ENCODE measurements around the gene DMD. TPM values are rescaled to one million over a fixed set of nuclear protein-coding genes. Genes with fewer than 3 reads are reported as not detected.

Gene DMD
- total and polyA plus RNA-seq, 4 donors, result 3.9 to 73.8 (median 11.2) TPM

DNA sequence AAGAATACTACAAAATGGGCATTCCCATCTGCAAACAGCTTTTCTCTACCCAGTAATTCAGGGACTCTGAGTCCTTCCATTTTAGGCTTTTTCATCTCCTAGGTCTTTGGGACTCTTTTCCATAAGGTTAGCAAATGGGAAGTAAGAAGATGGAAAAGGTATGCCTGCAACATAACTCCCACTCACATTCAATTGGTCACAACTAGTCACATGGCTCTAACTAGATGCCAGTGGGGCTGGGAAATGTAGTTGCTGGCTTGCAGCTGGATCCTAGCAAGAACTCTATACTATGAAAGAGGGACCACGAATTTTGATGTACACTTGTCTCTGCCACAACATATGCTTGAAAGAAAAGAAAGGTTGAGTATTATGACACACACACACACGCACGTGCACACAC is 1184.6 kb downstream of the DMD start:
- Histone ChIP-seq H3K27ac (ENCODE audit: low read depth in 1 of 2, low read length in 1 of 2) (no peak overlapping the region), H3K9me3 (ENCODE audit: control insufficient read depth in 4 of 4, insufficient read depth in 3 of 4, low read length in 3 of 4) (no peaks in the 10 kb centered on the region), H3K9ac (ENCODE audit: insufficient read depth in 1 of 2, low read length in 2 of 2) (no peak overlapping the region), H3K27me3 (ENCODE audit: control insufficient read depth in 3 of 3, insufficient read depth in 3 of 3, low read length in 2 of 3) (peaks cover 0 to 2% (median 0%) of the 10 kb centered on the region in 3 donors), H3K36me3 (ENCODE audit: control insufficient read depth in 4 of 4, insufficient read depth in 4 of 4, low read length in 4 of 4) (no peaks in the 10 kb centered on the region), H3K4me1 (ENCODE audit: control insufficient read depth in 5 of 5, insufficient read depth in 5 of 5, low read length in 5 of 5) (no peaks in the 10 kb centered on the region), H3K4me3 (no peak overlapping the region)
- ATAC-seq (ENCODE audit: insufficient read depth, low FRiP score) (no peak), DNase-seq (no peak)
- TF ChIP-seq, protein P1, sequence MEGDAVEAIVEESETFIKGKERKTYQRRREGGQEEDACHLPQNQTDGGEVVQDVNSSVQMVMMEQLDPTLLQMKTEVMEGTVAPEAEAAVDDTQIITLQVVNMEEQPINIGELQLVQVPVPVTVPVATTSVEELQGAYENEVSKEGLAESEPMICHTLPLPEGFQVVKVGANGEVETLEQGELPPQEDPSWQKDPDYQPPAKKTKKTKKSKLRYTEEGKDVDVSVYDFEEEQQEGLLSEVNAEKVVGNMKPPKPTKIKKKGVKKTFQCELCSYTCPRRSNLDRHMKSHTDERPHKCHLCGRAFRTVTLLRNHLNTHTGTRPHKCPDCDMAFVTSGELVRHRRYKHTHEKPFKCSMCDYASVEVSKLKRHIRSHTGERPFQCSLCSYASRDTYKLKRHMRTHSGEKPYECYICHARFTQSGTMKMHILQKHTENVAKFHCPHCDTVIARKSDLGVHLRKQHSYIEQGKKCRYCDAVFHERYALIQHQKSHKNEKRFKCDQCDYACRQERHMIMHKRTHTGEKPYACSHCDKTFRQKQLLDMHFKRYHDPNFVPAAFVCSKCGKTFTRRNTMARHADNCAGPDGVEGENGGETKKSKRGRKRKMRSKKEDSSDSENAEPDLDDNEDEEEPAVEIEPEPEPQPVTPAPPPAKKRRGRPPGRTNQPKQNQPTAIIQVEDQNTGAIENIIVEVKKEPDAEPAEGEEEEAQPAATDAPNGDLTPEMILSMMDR (IDR thresholded peaks at IDR 0.05; ENCODE audit: control extremely low read depth, extremely low read depth), result no peak
- 47 to 73% methylated on average over 3 of the region's 3 CpGs for WGBS, 2 donors

DNA sequence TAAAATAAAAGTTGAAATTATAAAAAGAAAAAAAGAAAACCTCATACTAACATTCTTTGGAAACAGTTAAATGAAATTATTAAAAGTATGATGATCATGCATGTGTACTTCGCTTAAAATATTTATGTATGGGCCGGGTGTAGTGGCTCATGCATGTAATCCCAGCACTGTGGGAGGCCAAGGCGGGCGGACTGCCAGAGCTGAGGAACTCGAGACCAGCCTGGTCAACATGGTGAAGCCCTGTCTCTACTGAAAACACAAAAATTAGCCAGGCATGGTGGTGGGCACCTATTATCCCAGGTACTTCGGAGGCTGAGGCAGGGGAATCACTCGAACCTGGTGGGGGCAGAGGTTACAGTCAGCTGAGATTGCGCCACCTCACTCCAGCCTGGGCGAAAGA is 1187.3 kb downstream of the DMD start:
- no peak for ATAC-seq (ENCODE audit: insufficient read depth, low FRiP score)
- TF ChIP-seq, protein P1 (IDR thresholded peaks at IDR 0.05; ENCODE audit: control extremely low read depth, extremely low read depth), result no peak
- Histone ChIP-seq H3K27ac (ENCODE audit: low read depth in 1 of 2, low read length in 1 of 2) (no peak overlapping the region), H3K4me3 (no peak overlapping the region), H3K27me3 (ENCODE audit: control insufficient read depth in 3 of 3, insufficient read depth in 3 of 3, low read length in 2 of 3) (peaks cover 0 to 2% (median 0%) of the 10 kb centered on the region in 3 donors), H3K36me3 (ENCODE audit: control insufficient read depth in 4 of 4, insufficient read depth in 4 of 4, low read length in 4 of 4) (no peaks in the 10 kb centered on the region), H3K9me3 (ENCODE audit: control insufficient read depth in 4 of 4, insufficient read depth in 3 of 4, low read length in 3 of 4) (no peaks in the 10 kb centered on the region), H3K4me1 (ENCODE audit: control insufficient read depth in 5 of 5, insufficient read depth in 5 of 5, low read length in 5 of 5) (no peaks in the 10 kb centered on the region), H3K9ac (ENCODE audit: insufficient read depth in 1 of 2, low read length in 2 of 2) (no peak overlapping the region)
- 81 to 92% methylated on average over 8 to 9 of the region's 9 CpGs for WGBS, 2 donors
- no peak for DNase-seq

DNA sequence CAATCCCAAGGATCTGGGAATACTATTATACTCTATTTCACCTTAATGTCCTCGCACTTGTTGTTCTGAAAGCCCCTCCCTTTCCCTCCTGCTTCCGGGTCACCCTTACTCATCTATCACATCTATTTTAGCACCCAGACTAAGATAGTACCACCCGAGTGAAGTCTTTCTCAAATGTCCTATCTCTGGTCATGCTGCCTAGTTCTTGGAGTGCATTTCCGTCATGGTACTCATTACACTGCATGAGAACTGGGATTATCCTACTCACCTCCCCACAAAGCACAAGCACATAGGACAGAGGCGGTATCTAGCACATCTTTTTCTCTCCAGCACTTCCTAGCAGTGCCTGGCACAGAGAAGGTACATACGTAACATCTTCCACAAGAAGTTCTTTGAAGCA is 1195.2 kb downstream of the DMD start:
- Histone ChIP-seq H3K4me3 (no peak overlapping the region), H3K9me3 (ENCODE audit: control insufficient read depth in 4 of 4, insufficient read depth in 3 of 4, low read length in 3 of 4) (no peaks in the 10 kb centered on the region), H3K4me1 (ENCODE audit: control insufficient read depth in 5 of 5, insufficient read depth in 5 of 5, low read length in 5 of 5) (no peaks in the 10 kb centered on the region), H3K36me3 (ENCODE audit: control insufficient read depth in 4 of 4, insufficient read depth in 4 of 4, low read length in 4 of 4) (no peaks in the 10 kb centered on the region), H3K27me3 (ENCODE audit: control insufficient read depth in 3 of 3, insufficient read depth in 3 of 3, low read length in 2 of 3) (no peaks in the 10 kb centered on the region), H3K27ac (ENCODE audit: low read depth in 1 of 2, low read length in 1 of 2) (no peak overlapping the region), H3K9ac (ENCODE audit: insufficient read depth in 1 of 2, low read length in 2 of 2) (no peak overlapping the region)
- WGBS, 2 donors, result 80 to 97% methylated on average over 6 of the region's 6 CpGs
- TF ChIP-seq, protein P1 (IDR thresholded peaks at IDR 0.05; ENCODE audit: control extremely low read depth, extremely low read depth), result no peak
- DNase-seq (no peak), ATAC-seq (ENCODE audit: insufficient read depth, low FRiP score) (no peak)

DNA sequence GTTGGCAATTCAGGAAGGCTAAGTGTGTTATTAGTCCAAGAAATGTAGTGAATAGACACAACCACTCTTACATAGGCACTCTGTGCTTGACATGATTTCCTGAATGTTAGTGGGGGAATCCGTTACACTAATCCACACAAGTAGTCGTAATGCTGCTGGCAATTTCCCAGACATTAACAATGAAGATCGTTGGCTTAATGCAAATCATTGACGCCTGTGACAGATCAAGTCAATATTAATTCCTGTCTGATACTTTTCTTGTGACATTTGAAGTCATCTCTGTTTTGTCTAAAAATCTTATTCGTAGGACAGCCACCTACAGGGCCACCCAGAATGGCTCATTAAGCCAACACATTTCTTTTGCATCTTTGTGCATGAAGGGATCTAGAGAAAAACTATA is 1200.4 kb downstream of the DMD start:
- TF ChIP-seq, protein P1 (IDR thresholded peaks at IDR 0.05; ENCODE audit: control extremely low read depth, extremely low read depth), result no peak
- no peak for DNase-seq
- no peak for ATAC-seq (ENCODE audit: insufficient read depth, low FRiP score)
- H3K4me1 ChIP-seq (ENCODE audit: control insufficient read depth in 5 of 5, insufficient read depth in 5 of 5, low read length in 5 of 5), result no peaks in the 10 kb centered on the region
- H3K27ac ChIP-seq (ENCODE audit: low read depth in 1 of 2, low read length in 1 of 2), result no peak overlapping the region
- 72 to 80% methylated on average over 5 of the region's 5 CpGs for WGBS, 2 donors
- H3K9me3 ChIP-seq (ENCODE audit: control insufficient read depth in 4 of 4, insufficient read depth in 3 of 4, low read length in 3 of 4), result no peaks in the 10 kb centered on the region
- H3K9ac ChIP-seq (ENCODE audit: insufficient read depth in 1 of 2, low read length in 2 of 2), result no peak overlapping the region
- H3K4me3 ChIP-seq, result no peak overlapping the region
- H3K27me3 ChIP-seq (ENCODE audit: control insufficient read depth in 3 of 3, insufficient read depth in 3 of 3, low read length in 2 of 3), result peaks cover 0 to 4% (median 0%) of the 10 kb centered on the region in 3 donors
- no peaks in the 10 kb centered on the region for H3K36me3 ChIP-seq (ENCODE audit: control insufficient read depth in 4 of 4, insufficient read depth in 4 of 4, low read length in 4 of 4)

All from lung (tissue), 12 donors.